ENCODE data around the gene GPR158. TPM values are rescaled to one million over a fixed set of nuclear protein-coding genes. Genes with fewer than 3 reads are reported as not detected.
A peak's percentile ranks its signal among the peaks of the same experiment; 100 is the strongest.

GPR158 gene
- total RNA-seq, 2 donors from 2014 or later = 0.07 to 0.16 TPM

- H3K9me3 ChIP-seq = no peaks in the 10 kb centered on the region
- no peak overlapping the region for H3K4me3 ChIP-seq
- no peak for TF ChIP-seq CTCF (IDR thresholded peaks at IDR 0.05)
- no peaks in the 10 kb centered on the region for H3K36me3 ChIP-seq
- no peaks in the 10 kb centered on the region for H3K27me3 ChIP-seq
- intact Hi-C loops (cut with DNase I) = no loop called here
- H3K9ac ChIP-seq (ENCODE audit: low read depth in 2 of 2, low read length in 2 of 2) = no peak overlapping the region
- DNase-seq = no peak
- no peaks in the 10 kb centered on the region for H3K4me1 ChIP-seq
- no peak overlapping the region for H3K27ac ChIP-seq
Measured at GRCh38 chr10:25209618-25210017, 34.8 kb downstream of the GPR158 start.

- intact Hi-C loops (cut with DNase I) = no loop called here
Measured at GRCh38 chr10:25210265-25210664, 35.5 kb downstream of the GPR158 start.

GRCh38 chr10:25220156-25220555 lies 45.4 kb downstream of the GPR158 start:
- Histone ChIP-seq H3K9ac (ENCODE audit: low read depth in 2 of 2, low read length in 2 of 2) (no peak overlapping the region), H3K9me3 (no peaks in the 10 kb centered on the region), H3K27ac (no peak overlapping the region), H3K4me1 (no peaks in the 10 kb centered on the region), H3K4me3 (no peak overlapping the region), H3K36me3 (no peaks in the 10 kb centered on the region), H3K27me3 (no peaks in the 10 kb centered on the region)
- intact Hi-C loops (cut with DNase I) = no loop called here
- DNase-seq = no peak
- TF ChIP-seq CTCF (IDR thresholded peaks at IDR 0.05) = no peak

More at GRCh38 chr10:25210265-25210664, 35.5 kb downstream of the GPR158 start:
- Histone ChIP-seq H3K4me3 (no peak overlapping the region), H3K27me3 (no peaks in the 10 kb centered on the region), H3K36me3 (no peaks in the 10 kb centered on the region), H3K4me1 (no peaks in the 10 kb centered on the region), H3K27ac (no peak overlapping the region), H3K9me3 (no peaks in the 10 kb centered on the region), H3K9ac (ENCODE audit: low read depth in 2 of 2, low read length in 2 of 2) (no peak overlapping the region)
- DNase-seq = no peak
- no peak for TF ChIP-seq CTCF (IDR thresholded peaks at IDR 0.05)

GRCh38 chr10:25222085-25222660 lies 47.4 kb downstream of the GPR158 start:
- H3K4me3 ChIP-seq = no peak overlapping the region
- H3K27me3 ChIP-seq = no peaks in the 10 kb centered on the region
- TF ChIP-seq CTCF (IDR thresholded peaks at IDR 0.05) = no peak
- no peaks in the 10 kb centered on the region for H3K9me3 ChIP-seq
- H3K36me3 ChIP-seq = no peaks in the 10 kb centered on the region
- H3K4me1 ChIP-seq = no peaks in the 10 kb centered on the region
- no peak for DNase-seq
- H3K27ac ChIP-seq = no peak overlapping the region
- intact Hi-C loops (cut with DNase I) = no loop called here
- no peak overlapping the region for H3K9ac ChIP-seq (ENCODE audit: low read depth in 2 of 2, low read length in 2 of 2)

- DNase-seq = peak; percentile 32
- peak; percentile 47 for TF ChIP-seq CTCF (IDR thresholded peaks at IDR 0.05)
- Histone ChIP-seq H3K9ac (ENCODE audit: low read depth in 2 of 2, low read length in 2 of 2) (no peak overlapping the region), H3K27ac (no peak overlapping the region), H3K36me3 (no peaks in the 10 kb centered on the region), H3K9me3 (no peaks in the 10 kb centered on the region), H3K4me1 (no peaks in the 10 kb centered on the region), H3K27me3 (no peaks in the 10 kb centered on the region), H3K4me3 (no peak overlapping the region)
- intact Hi-C loops (cut with DNase I) = loop anchor here (2.0 kb wide), 1 partner anchor 114 kb away; no protein-coding TSS in a partner anchor
Measured at GRCh38 chr10:25226775-25227682, 52.2 kb downstream of the GPR158 start.

Measured in colonic mucosa (tissue), 4 donors.